CD4-positive, alpha-beta T cell (primary cell): ENCODE measurements around the gene OR51B2. TPM values are rescaled to one million over a fixed set of nuclear protein-coding genes. Genes with fewer than 3 reads are reported as not detected.

Experiments used
- ATAC-seq: fragments of 200-7000 bp; cut with Tn5 transposase; one replicate; pipeline ENCODE4 v1.10.0; 2022; ENCODE audit warnings: mild to moderate bottlenecking; ENCODE audit not compliant: poor library complexity
- CTCF ChIA-PET: fragments of 350-600 bp; sonication (Branson Sonifier 250); formaldehyde crosslinking; loops from one replicate; lab custom pipeline; 2021; ENCODE audit warnings: antibody characterized with exemption, inconsistent platforms; lab: Charles Lee
- POLR2A ChIA-PET: fragments of 350-600 bp; sonication (Branson Sonifier 250); formaldehyde crosslinking; loops from one replicate; lab custom pipeline; 2021; ENCODE audit warnings: antibody characterized with exemption, inconsistent platforms; lab: Charles Lee
- DNase-seq, 14 experiments: peaks; one replicate each; pipeline ENCODE4 v3.0.0-alpha.2; 2013 to 2020; ENCODE audit warnings: mixed read lengths in 2 of 14
- H3K27ac ChIP-seq, 2 donors: one replicate each; pipeline versions ENCODE4 v1.5.1 to v1.7.0; 2013; ENCODE audit warnings: low read length in 2 of 2, low read depth in 1 of 2, mild to moderate bottlenecking in 1 of 2
- H3K27me3 ChIP-seq, 2 experiments: 1 replicate in 1 of 2; 2 replicates in 1 of 2; pipeline versions ENCODE4 v1.6.1 to v1.7.0; 2013; ENCODE audit warnings: low read length in 2 of 2, control low read depth in 1 of 2, mild to moderate bottlenecking in 1 of 2, moderate library complexity in 1 of 2; ENCODE audit not compliant: insufficient read depth in 2 of 2, control insufficient read depth in 1 of 2
- H3K36me3 ChIP-seq: one replicate; pipeline ENCODE4 v1.6.1; 2013; ENCODE audit warnings: low read length, control low read depth; ENCODE audit not compliant: insufficient read depth
- H3K4me1 ChIP-seq: one replicate; pipeline ENCODE4 v1.6.1; 2013; ENCODE audit warnings: low read length, control low read depth; ENCODE audit not compliant: insufficient read depth
- H3K4me3 ChIP-seq: one replicate; pipeline ENCODE4 v1.5.1; 2013; ENCODE audit warnings: mild to moderate bottlenecking, low read length, moderate library complexity
- H3K9me3 ChIP-seq, 2 experiments: 1 replicate in 1 of 2; 2 replicates in 1 of 2; pipeline versions ENCODE4 v1.6.1 to v1.7.0; 2013; ENCODE audit warnings: low read length in 2 of 2, mild to moderate bottlenecking in 2 of 2, control low read depth in 1 of 2, moderate library complexity in 1 of 2; ENCODE audit not compliant: control insufficient read depth in 1 of 2, insufficient read depth in 1 of 2
- H3K27ac Mint-ChIP-seq: one replicate; pipeline ENCODE4 v1.8.0; 2020; ENCODE audit warnings: mixed read lengths
- H3K27me3 Mint-ChIP-seq: one replicate; pipeline ENCODE4 v1.8.0; 2021; ENCODE audit warnings: mixed read lengths
- H3K36me3 Mint-ChIP-seq: one replicate; pipeline ENCODE4 v1.8.0; 2021; ENCODE audit warnings: low read depth, mixed read lengths
- H3K4me1 Mint-ChIP-seq: one replicate; pipeline ENCODE4 v1.8.0; 2021; ENCODE audit warnings: low read depth, mixed read lengths
- H3K4me3 Mint-ChIP-seq: one replicate; pipeline ENCODE4 v1.8.0; 2020; ENCODE audit warnings: mild to moderate bottlenecking, mixed read lengths
- H3K9me3 Mint-ChIP-seq: one replicate; pipeline ENCODE4 v1.8.0; 2020; ENCODE audit warnings: mixed read lengths
- intact Hi-C, 2 experiments: fragments of 100-400 bp; cut with DNase I in 1 of 2; cut with micrococcal nuclease in 1 of 2; formaldehyde crosslinking; loops; one replicate each; pipeline versions ENCODE4 v1.15.1 to v1.9.0; 2023 to 2025; cut with DNase I, micrococcal nuclease
- total RNA-seq, 174 experiments: library from RNA in 2 of 174; stranded (reverse) in 2 of 174; gene quantifications; one replicate each; pipeline ENCODE4 v1.2.3 and lab custom pipeline; 2021 to 2026
- TF ChIP-seq, protein P1 (sequence below): fragments of 200-600 bp; IDR thresholded peaks from one replicate; pipeline ENCODE4 v1.8.0; 2022; ENCODE audit warnings: antibody characterized with exemption, mild to moderate bottlenecking

OR51B2 gene
- total RNA-seq, 2 experiments from 2014 or later, result not detected

DNA sequence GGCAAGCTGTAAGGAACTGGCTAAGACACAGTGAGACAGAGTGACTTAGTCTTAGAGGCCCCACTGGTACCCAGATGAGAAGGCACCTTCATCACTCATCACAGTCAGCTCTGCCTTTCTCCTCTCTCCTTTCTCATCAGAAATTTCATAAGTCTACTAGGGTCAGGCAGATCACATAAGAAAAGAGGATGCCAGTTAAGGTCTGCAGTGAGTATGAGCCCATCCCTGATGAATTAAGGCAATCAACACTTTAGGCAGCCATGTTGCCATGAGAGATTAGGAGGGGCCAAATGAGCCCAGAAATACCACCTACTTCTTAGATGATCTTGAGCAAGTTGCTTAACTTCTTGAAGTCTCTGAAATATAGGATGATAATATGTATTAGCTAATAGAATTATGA is 42.5 kb downstream of the OR51B2 start:
- H3K9me3 Mint-ChIP-seq, result no peaks in the 10 kb centered on the region
- ChIA-PET POLR2A (interaction anchor here (0.6 kb wide), 1 partner anchor 296 kb away, joined by 3 read pairs; no protein-coding TSS in a partner anchor), CTCF (no interaction called here)
- DNase-seq (no peak), ATAC-seq (no peak)
- H3K4me1 ChIP-seq, result no peaks in the 10 kb centered on the region
- intact Hi-C loops, result no loop called here
- no peak overlapping the region for H3K27ac Mint-ChIP-seq
- no peak overlapping the region for H3K27ac ChIP-seq
- H3K9me3 ChIP-seq, result no peaks in the 10 kb centered on the region
- H3K36me3 ChIP-seq, result no peaks in the 10 kb centered on the region
- no peak overlapping the region for H3K4me3 ChIP-seq
- H3K27me3 Mint-ChIP-seq, result no peaks in the 10 kb centered on the region
- no peaks in the 10 kb centered on the region for H3K4me1 Mint-ChIP-seq
- H3K4me3 Mint-ChIP-seq, result no peak overlapping the region
- H3K27me3 ChIP-seq, result no peaks in the 10 kb centered on the region
- H3K36me3 Mint-ChIP-seq, result no peaks in the 10 kb centered on the region
- TF ChIP-seq, protein P1, sequence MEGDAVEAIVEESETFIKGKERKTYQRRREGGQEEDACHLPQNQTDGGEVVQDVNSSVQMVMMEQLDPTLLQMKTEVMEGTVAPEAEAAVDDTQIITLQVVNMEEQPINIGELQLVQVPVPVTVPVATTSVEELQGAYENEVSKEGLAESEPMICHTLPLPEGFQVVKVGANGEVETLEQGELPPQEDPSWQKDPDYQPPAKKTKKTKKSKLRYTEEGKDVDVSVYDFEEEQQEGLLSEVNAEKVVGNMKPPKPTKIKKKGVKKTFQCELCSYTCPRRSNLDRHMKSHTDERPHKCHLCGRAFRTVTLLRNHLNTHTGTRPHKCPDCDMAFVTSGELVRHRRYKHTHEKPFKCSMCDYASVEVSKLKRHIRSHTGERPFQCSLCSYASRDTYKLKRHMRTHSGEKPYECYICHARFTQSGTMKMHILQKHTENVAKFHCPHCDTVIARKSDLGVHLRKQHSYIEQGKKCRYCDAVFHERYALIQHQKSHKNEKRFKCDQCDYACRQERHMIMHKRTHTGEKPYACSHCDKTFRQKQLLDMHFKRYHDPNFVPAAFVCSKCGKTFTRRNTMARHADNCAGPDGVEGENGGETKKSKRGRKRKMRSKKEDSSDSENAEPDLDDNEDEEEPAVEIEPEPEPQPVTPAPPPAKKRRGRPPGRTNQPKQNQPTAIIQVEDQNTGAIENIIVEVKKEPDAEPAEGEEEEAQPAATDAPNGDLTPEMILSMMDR, result no peak

- no peaks in the 10 kb centered on the region for H3K27me3 Mint-ChIP-seq
- H3K9me3 Mint-ChIP-seq, result no peaks in the 10 kb centered on the region
- no peak overlapping the region for H3K4me3 ChIP-seq
- no peak overlapping the region for H3K4me3 Mint-ChIP-seq
- ChIA-PET POLR2A (no interaction called here), CTCF (no interaction called here)
- no peaks in the 10 kb centered on the region for H3K27me3 ChIP-seq
- TF ChIP-seq, protein P1, result no peak
- no peaks in the 10 kb centered on the region for H3K9me3 ChIP-seq
- no peak overlapping the region for H3K27ac ChIP-seq
- DNase-seq, result peak in 3 of 14 experiments; percentile 2 to 40 (median 31)
- intact Hi-C loops, result no loop called here
- H3K4me1 Mint-ChIP-seq, result no peaks in the 10 kb centered on the region
- no peaks in the 10 kb centered on the region for H3K4me1 ChIP-seq
- no peaks in the 10 kb centered on the region for H3K36me3 ChIP-seq
- H3K36me3 Mint-ChIP-seq, result no peaks in the 10 kb centered on the region
- ATAC-seq, result no peak
- no peak overlapping the region for H3K27ac Mint-ChIP-seq
Observed at GRCh38 chr11:5280582-5281102, 43.5 kb downstream of the OR51B2 start.

- Mint-ChIP-seq H3K36me3 (no peaks in the 10 kb centered on the region), H3K4me1 (no peaks in the 10 kb centered on the region), H3K9me3 (no peaks in the 10 kb centered on the region), H3K4me3 (no peak overlapping the region), H3K27ac (no peak overlapping the region), H3K27me3 (no peaks in the 10 kb centered on the region)
- ATAC-seq, result no peak
- CTCF ChIA-PET, result no interaction called here
- Histone ChIP-seq H3K36me3 (no peaks in the 10 kb centered on the region), H3K27me3 (no peaks in the 10 kb centered on the region), H3K9me3 (no peaks in the 10 kb centered on the region), H3K4me1 (no peaks in the 10 kb centered on the region), H3K27ac (no peak overlapping the region), H3K4me3 (no peak overlapping the region)
- POLR2A ChIA-PET, result no interaction called here
- DNase-seq, result no peak
- intact Hi-C loops, result no loop called here
- TF ChIP-seq, protein P1, result no peak
Observed at GRCh38 chr11:5279471-5280090, 44.5 kb downstream of the OR51B2 start.
